Mammary epithelial cell (primary cell): ENCODE measurements around the gene ASB2.

ENCODE experiments used
- EZH2 ChIP-seq: IDR thresholded peaks from 2 replicates; pipeline ENCODE4 v1.6.1; 2012; ENCODE audit warnings: low read length, inconsistent platforms, borderline replicate concordance
- TF ChIP-seq, protein P1 (sequence below), 2 donors: IDR thresholded peaks in 1 of 2; conservative IDR thresholded peaks in 1 of 2; 2 replicates each; pipeline ENCODE4 v1.5.1; 2011 to 2012; ENCODE audit warnings: inconsistent platforms in 2 of 2, low read length in 2 of 2, mild to moderate bottlenecking in 2 of 2, control low read depth in 1 of 2, low read depth in 1 of 2; ENCODE audit not compliant: insufficient read depth in 1 of 2; ENCODE audit errors: extremely low read depth in 1 of 2

DNA sequence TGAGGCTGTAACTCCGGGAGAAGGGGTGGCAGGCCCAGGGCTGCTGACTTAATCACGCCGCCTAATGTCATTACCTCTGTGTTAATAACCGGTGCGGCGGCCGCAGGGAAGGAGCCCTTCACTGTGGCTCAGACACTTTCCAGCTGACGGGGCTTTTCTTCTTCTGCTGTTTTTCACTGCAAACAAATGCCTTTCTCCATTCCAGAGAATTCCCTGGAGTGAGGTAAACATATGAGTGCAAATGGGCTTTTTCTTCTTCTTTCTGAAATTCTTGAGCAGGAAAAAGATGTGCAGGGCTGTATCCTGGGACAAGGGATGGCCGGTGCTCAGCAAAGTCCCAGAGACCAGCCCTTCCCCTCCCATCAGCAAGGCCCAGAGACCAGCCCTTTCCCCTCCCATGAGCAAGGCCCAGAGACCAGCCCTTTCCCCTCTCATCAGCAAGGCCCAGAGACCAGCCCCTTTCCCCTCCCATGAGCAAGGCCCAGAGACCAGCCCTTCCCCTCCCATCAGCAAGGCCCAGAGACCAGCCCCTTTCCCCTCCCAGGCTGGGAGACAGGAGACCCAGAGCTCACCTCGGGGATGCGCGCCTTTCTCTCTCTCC, 82.6 kb downstream of the ASB2 start:
- TF ChIP-seq, protein P1, sequence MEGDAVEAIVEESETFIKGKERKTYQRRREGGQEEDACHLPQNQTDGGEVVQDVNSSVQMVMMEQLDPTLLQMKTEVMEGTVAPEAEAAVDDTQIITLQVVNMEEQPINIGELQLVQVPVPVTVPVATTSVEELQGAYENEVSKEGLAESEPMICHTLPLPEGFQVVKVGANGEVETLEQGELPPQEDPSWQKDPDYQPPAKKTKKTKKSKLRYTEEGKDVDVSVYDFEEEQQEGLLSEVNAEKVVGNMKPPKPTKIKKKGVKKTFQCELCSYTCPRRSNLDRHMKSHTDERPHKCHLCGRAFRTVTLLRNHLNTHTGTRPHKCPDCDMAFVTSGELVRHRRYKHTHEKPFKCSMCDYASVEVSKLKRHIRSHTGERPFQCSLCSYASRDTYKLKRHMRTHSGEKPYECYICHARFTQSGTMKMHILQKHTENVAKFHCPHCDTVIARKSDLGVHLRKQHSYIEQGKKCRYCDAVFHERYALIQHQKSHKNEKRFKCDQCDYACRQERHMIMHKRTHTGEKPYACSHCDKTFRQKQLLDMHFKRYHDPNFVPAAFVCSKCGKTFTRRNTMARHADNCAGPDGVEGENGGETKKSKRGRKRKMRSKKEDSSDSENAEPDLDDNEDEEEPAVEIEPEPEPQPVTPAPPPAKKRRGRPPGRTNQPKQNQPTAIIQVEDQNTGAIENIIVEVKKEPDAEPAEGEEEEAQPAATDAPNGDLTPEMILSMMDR (conservative IDR thresholded peaks at IDR 0.05 in 1 of 2, IDR thresholded peaks at IDR 0.05 in 1 of 2; ENCODE audit: extremely low read depth in 1 of 2, insufficient read depth in 1 of 2, low read depth in 1 of 2, low read length in 2 of 2): no peak
- TF ChIP-seq EZH2: no peak
